GM18867 (cell line): Measurements from ENCODE around the gene COLGALT1.
A peak's percentile ranks its signal among the peaks of the same experiment; 100 is the strongest.
"Not testable (repeated sequence)": the region's sequence is repeated elsewhere in the genome, so short reads cannot be mapped to it uniquely, and the experiment has no call there.

Experiments
- ATAC-seq: cut with Tn5 transposase; IDR thresholded peaks from one replicate; pipeline ENCODE4 v1.9.1; 2021; ENCODE audit warnings: mild to moderate bottlenecking, moderate library complexity; ENCODE audit not compliant: unreplicated experiment

Gene COLGALT1

GRCh38 chr19:17532116-17532515 is 23.3 kb upstream of the COLGALT1 start:
- no peak for ATAC-seq

- no peak for ATAC-seq
These were observed 22.9 kb upstream of the COLGALT1 start for GRCh38 chr19:17532557-17532956.

GRCh38 chr19:17534767-17535166 is 20.7 kb upstream of the COLGALT1 start:
- ATAC-seq = no peak

GRCh38 chr19:17536955-17537354 is 18.5 kb upstream of the COLGALT1 start:
- ATAC-seq = no peak

GRCh38 chr19:17538684-17539237 is 16.7 kb upstream of the COLGALT1 start:
- no peak for ATAC-seq

GRCh38 chr19:17539238-17540117 is 16.0 kb upstream of the COLGALT1 start:
- peak; percentile 75 for ATAC-seq

- ATAC-seq = no peak
These were observed 15.3 kb upstream of the COLGALT1 start for GRCh38 chr19:17540174-17540573.

GRCh38 chr19:17541184-17541759 is 14.2 kb upstream of the COLGALT1 start:
- ATAC-seq = no peak

GRCh38 chr19:17542042-17542441 is 13.4 kb upstream of the COLGALT1 start:
- no peak for ATAC-seq

- ATAC-seq = no peak
These were observed 12.5 kb upstream of the COLGALT1 start for GRCh38 chr19:17542793-17543582.

GRCh38 chr19:17543986-17544385 is 11.5 kb upstream of the COLGALT1 start:
- ATAC-seq = no peak

GRCh38 chr19:17544418-17544817 is 11.0 kb upstream of the COLGALT1 start:
- ATAC-seq = no peak

- no peak for ATAC-seq
These were observed 7.3 kb upstream of the COLGALT1 start for GRCh38 chr19:17548145-17548544.

GRCh38 chr19:17549085-17549740 is 6.2 kb upstream of the COLGALT1 start:
- ATAC-seq = no peak

GRCh38 chr19:17550076-17550667 is 5.3 kb upstream of the COLGALT1 start:
- ATAC-seq = no peak

GRCh38 chr19:17552735-17553134 is 2.7 kb upstream of the COLGALT1 start:
- ATAC-seq = not testable (repeated sequence)

GRCh38 chr19:17553256-17553655 is 2.2 kb upstream of the COLGALT1 start:
- ATAC-seq = no peak

GRCh38 chr19:17554968-17555479 is 425 bp upstream of the COLGALT1 start:
- ATAC-seq = peak; percentile 4

GRCh38 chr19:17555929-17556813 is 722 bp downstream of the COLGALT1 start:
- peak; percentile 37 for ATAC-seq
